ENCODE measurements around the gene RALGDS.

RALGDS gene

GRCh38 chr9:133151041-133151440 is 30.0 kb upstream of the RALGDS start:
- no peak for DNase-seq (ENCODE audit: low read depth, low spot score)

- no peak for DNase-seq (ENCODE audit: low read depth, low spot score)
Observed at GRCh38 chr9:133149130-133150015, 28.3 kb upstream of the RALGDS start.

GRCh38 chr9:133148199-133149129 is 27.4 kb upstream of the RALGDS start:
- DNase-seq (ENCODE audit: low read depth, low spot score), result no peak

DNA sequence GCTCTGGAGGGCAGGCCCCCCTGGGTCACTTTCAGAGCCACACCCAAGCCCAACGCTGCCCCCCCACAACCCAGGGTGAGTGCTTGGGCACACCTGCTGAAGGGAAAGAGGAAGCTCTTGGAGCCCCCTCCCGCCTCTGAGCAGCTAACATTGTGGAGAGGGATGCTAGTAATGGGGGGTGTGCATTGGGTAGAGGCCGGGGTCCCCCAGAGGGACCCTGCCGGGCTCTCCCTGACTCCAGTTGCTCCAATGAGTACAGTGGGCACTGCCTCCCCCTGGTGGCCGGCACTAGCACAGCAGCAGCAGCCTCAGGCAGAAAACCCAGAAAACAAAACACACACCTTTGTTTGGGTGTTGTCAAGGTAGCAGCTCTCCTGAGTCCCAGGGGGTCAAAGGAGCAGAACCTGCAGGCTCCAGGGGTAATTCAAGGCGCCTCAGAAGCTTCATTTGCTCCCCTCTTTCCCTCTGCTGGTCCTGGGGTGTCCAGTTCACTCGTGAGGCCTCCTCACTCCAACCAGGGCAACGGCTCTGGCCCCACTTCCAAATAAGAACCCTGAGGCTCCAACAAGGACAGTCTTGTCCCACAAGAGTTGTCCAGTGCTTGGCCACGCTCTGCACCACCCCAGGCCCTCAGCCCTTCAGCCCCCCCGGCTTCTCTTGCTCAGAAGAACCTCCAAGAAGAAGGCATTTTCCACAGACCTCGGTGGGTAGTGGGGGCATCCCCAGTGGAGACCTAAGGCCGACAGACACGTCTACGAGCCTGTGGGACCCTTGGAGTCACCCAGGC is 26.6 kb upstream of the RALGDS start:
- DNase-seq (ENCODE audit: low read depth, low spot score), result no peak

DNA sequence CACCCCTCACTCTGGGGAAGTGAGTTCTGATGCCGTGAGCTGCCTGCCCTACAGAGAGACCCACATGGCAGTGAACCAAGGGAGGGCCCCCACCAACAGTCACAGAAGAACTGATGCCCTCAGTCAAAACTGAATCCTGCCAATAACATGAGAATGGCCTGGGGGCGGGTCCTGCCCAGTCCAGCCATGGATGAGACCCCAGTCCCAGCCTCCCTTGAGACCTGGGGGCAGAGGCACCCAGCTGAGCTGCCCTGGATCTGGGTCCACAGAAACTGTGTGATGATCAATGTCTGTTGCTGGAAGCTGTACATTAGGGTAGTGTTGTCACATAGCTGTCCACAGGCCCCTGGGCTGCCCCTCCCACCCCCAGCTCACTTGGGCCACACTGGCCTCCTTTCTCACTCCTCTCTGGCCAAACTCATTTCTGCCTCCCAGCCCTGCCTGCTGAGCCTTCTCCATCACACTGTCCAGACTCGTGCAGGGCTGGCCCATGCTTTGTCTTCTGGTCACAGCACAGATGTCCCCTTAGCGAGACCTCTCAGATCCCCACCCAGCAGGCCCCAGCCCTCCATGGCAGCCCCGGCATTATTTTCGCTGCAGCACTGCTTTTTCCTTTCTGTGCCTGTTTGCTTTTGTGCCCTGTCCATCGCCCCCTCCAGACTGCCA is 25.8 kb upstream of the RALGDS start:
- no peak for DNase-seq (ENCODE audit: low read depth, low spot score)

DNA sequence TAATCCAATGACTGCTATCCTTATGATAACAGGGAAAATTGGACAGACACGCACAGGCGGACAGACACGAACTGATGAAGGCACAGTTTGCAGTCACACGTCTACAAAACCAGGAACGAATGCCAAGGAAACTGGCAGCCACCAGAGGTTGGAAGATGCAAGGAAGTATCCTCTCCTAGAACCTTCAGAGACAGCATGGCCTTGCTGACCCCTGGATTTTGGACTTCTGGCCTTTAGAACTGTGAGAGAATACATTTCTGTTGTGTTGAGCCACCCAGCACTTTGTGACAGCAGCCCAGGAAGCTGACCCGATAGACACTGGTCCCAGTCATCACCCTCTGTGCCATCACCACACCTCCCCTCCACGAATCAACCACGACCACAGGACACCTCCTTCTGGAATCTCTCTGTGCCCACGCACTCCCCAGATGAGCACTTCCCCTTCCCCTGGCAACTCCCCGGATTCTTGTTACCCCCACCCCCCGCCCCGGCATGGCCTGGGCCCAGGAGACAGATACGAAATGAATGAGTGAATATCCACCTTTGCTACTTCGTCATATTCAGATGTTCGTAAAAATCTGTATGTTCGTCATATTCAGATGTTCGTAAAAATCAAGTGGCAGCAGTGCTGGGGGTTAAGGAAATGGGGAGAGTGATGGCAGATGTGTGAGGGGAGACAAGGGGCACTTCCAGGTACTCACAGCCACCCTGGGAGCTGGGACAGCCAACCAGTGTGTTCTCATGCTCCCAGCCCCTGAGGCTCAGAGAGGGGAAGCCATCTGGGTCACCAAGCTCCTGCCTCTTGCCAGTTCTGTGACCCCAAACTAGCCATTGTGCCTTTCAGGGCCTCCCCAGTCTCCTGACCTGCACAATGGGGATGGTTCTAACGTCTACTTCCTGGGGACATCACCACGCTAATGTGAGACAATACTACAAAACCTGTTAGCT is 24.1 kb upstream of the RALGDS start:
- DNase-seq (ENCODE audit: low read depth, low spot score), result no peak

GRCh38 chr9:133144142-133144903 is 23.3 kb upstream of the RALGDS start:
- DNase-seq (ENCODE audit: low read depth, low spot score), result no peak

DNA sequence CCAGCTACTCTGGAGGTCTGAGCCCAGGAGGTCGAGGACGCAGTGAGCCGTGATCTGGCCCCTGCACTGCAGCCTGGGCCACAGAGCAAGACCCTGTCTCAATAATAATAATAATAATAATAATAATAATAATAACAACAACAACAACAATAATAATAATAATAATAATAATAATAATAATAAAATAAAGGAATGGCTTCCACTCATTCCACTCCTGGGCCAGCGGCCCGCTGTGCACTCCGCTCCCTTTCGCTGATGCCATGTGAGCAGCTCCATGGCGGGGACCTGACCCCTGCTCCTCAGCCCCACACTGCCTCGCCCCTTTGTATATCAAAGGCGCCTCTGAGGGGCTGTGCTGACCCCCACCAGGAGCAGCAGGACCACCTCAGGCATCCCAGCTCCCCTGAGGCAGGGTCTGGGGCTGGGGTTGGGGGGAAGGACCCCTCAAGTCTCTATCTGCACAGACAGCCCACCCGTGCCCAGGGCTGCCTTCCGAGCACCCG is 22.6 kb upstream of the RALGDS start:
- no peak for DNase-seq (ENCODE audit: low read depth, low spot score)

GRCh38 chr9:133142684-133143622 is 21.9 kb upstream of the RALGDS start:
- no peak for DNase-seq (ENCODE audit: low read depth, low spot score)

DNA sequence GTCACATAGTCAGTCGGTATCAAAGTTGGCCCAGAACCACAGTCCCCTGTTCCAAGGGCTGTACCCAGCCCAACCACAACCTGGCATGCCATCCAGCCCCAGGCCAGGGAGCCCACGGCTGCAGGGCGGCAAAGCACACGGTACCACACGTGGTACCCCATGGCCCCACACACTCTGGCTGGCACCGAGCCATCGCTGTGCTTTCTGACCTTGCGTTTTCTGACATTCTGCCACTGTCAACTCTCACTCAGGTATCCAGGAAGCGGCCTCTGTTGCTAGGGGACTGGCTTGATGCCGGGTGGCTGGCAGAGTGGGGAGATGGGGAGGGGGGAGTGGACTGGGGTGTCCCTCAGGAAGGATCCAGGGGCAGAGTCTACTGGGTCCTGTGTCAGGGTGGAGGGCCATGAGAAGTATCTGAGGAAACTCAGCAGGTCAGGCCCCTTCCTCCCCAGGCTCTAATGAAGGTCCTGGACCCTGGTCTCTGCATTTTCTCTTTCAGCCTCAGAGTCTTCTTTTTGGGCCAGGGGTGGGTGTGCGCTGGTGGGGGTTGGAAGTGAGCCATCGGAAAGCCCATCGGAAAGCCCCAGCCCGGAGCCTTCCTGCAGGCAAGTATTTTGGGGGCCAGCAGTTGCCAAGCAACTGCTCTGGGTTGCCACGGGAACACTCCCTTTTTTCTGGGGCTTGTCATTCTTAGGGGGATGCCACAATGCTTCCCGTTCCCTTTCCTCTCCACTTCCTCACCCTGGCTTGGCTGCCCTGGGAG is 21.0 kb upstream of the RALGDS start:
- no peak for DNase-seq (ENCODE audit: low read depth, low spot score)

DNA sequence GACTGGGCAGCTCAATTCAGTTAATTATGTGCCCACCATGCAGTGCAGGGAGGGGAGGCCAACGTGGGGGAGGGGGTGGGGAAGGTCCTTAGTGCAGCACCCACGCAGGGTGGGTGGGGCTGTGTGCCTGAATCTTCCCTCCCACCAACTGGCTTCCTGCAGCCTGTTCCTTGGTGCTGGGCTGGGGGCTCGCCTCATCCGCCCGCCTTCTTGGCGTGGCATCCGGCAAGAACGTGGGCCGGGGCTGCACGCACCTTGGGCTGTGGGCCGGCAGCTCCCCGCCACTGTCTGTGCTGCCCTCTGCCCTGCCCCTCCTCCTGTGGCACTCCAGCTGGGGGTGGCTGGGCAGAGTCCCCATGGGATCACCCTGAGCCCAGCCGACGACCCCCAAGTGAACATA is 19.6 kb upstream of the RALGDS start:
- DNase-seq (ENCODE audit: low read depth, low spot score), result no peak

DNA sequence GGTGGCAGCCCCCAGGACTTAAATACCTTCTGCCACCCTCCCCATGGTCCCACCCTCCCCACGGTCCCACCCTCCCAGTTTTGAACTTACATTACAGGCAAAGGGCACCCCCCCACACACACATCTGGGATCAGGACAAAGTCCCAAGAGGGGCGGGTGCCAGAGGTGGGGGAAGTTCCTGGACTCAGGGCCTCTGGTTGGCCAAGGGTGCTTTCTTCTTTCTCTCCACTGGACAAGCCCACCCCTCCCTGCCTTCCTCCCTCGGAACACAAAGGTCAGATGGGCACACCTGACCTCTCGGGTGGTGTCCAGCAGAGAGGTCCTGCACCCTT is 19.1 kb upstream of the RALGDS start:
- DNase-seq (ENCODE audit: low read depth, low spot score), result no peak

DNA sequence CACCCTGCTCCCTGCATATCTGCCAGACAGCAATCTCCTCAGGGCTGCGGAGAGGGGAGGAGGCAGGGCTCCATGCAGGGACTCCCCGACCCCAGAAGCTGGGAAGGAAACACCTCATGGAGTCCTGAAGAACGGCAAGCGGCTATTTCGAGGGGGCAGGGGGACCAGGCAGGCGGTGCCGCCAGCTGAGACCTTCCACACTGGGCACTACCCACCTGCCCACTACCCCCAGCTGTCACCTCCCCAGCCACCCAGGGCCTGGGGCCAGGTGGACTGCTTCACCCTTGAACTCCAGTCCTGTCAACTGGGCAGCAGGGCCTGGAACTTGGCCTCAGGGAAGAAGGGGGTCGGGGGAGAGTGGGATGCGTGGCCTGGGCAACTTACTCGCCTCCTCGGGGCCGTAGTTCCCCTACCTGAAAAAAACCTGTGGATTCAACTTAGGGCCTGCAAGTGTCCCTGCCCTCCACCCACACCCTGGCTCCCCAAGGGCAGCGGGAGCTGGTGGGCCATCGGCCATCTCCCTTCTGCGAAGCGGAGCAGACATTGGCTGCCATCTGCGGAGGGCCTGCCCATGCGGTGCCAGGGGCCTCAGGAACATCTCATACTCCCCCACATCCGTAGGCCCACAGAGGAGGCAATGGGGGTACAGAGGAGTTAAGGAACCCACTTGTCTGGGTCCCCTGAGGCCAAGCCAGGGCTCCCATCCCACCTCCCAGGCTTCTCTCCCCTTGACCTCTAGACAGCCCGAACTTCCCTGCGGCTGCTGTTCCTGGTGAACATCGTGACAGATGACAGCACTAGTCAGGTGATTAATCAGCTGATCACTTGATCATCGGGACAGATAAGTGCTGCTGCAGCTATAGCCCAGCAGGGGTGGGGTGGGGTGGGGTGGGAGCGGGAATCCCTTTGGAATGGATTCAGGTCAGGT is 18.5 kb upstream of the RALGDS start:
- no peak for DNase-seq (ENCODE audit: low read depth, low spot score)

DNA sequence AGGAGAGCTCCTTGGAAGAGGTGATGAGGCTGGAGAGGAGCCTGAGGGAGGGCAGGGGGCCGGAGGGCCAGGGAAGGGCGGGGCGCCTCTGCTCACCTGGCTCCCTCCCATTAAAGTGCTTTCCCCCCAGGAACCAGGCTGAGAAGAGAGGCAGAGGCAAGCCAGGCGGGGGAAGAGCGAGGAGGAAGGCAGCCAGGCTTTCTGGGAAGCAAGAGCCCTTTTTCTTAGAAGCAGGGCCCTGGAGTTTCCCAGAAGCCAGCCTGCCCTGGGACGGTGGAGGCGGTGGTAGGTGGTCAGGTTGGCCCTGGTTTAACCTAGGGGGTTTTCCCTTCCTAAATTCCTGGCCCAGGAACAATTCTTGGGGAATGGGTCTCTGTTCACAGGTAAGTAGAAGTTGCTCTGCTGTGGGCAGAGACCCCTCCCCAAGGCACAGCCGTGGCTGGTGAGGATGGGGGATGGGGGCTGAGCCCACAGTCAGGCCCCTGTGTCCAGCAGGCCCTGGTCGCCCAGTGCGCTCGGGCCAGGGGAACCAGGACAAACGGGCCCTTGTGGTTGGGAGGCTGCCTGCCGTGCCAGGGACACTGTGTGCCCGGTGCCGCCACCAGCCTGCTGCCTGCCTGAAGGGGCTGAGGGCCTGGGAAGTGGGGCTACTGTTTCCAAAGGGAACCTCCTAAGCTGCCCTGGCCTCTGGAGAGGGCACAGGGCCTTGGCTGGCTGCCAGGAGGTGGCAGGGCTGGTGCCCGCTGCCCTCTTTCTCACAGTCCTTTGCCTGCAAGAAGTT is 16.6 kb upstream of the RALGDS start:
- no peak for DNase-seq (ENCODE audit: low read depth, low spot score)

DNA sequence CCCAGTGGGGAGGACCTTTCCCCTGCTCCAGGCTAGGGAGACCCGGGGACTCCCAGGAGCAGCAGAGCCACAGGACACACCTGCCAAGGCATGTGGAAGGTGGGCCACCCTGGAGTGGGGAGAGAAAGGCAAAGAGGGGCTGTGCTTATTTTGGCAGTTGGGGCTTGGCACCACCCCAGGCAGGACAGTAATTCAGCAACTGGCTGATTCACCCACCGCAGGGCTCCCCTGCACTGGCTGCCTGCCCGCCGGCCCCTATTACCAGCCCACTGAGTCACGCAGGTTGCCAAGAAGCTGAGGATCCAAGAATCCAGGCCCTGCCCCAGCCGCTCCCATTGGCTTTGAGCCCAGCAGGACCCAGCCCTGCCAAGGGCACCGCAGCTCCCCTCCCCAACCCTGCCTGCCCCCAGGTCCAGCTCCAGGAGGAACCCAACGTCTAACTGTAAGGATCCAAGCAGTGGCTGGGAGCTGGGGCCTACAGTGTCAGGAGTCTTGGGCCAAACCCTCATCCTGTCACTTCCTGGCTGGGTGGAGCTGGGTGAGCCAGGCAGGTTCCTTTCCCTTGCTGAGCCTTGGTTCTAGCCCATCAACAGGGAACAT is 14.2 kb upstream of the RALGDS start:
- DNase-seq (ENCODE audit: low read depth, low spot score), result no peak
